ENCODE data around the gene GALR3.

GRCh38 chr22:37812869-37813678 is 10.1 kb upstream of the GALR3 start:
- no peak for TF ChIP-seq CTCF (conservative IDR thresholded peaks at IDR 0.05; ENCODE audit: low read length)
- no peak for TF ChIP-seq EZH2phosphoT487 (IDR thresholded peaks at IDR 0.05; ENCODE audit: borderline replicate concordance)
